Prostate gland (tissue), 2 donors: ENCODE measurements around the gene MEIS2. TPM values are rescaled to one million over a fixed set of nuclear protein-coding genes. Genes with fewer than 3 reads are reported as not detected.

Experiments
- DNase-seq: peaks from one replicate; pipeline ENCODE4 v3.0.0-alpha.2; 2019; ENCODE audit warnings: low spot score
- H3K27ac ChIP-seq, 2 donors: fragments of 200-600 bp; sonication (generic); 2 replicates each; pipeline ENCODE4 v1.5.1; 2017 to 2019
- H3K27me3 ChIP-seq: fragments of 200-600 bp; sonication (generic); replicated peaks from 2 replicates; pipeline ENCODE4 v1.5.1; 2019; ENCODE audit not compliant: insufficient read depth
- H3K36me3 ChIP-seq, 2 donors: fragments of 200-600 bp; sonication (generic); 1 replicate in 1 of 2; 2 replicates in 1 of 2; pipeline versions ENCODE4 v1.5.1 to v1.8.1; 2017 to 2019
- H3K4me1 ChIP-seq: fragments of 200-600 bp; sonication (generic); replicated peaks from 2 replicates; pipeline ENCODE4 v1.5.1; 2019
- H3K4me3 ChIP-seq, 2 donors: fragments of 200-600 bp; sonication (generic); 2 replicates each; pipeline ENCODE4 v1.5.1; 2017 to 2019
- H3K9me3 ChIP-seq: fragments of 200-600 bp; sonication (generic); 2 replicates; pipeline ENCODE4 v1.5.1; 2017
- POLR2A ChIP-seq: fragments of 450-650 bp; IDR thresholded peaks from one replicate; pipeline ENCODE4 v1.6.1; 2016; ENCODE audit warnings: antibody characterized with exemption, mild to moderate bottlenecking
- POLR2AphosphoS5 ChIP-seq: sonication (generic); formaldehyde crosslinking; IDR thresholded peaks from one replicate; pipeline ENCODE4 v1.6.1; 2017; ENCODE audit warnings: antibody characterized with exemption
- WGBS: methylation state at CpG from one replicate; pipeline ENCODE4 v1.1.5; 2018; 5-methylcytosine and 5-hydroxymethylcytosine counted together
- intact Hi-C: fragments of 100-400 bp; cut with DNase I; formaldehyde crosslinking; loops from one replicate; pipeline ENCODE4 v1.14.2; 2022
- total RNA-seq, 2 donors: library from RNA; depleted of rRNA; stranded (reverse); fragments of >200 nt; gene quantifications; one replicate each; pipeline ENCODE4 v1.1.0, GENCODE V29; 2016
- TF ChIP-seq, protein P1 (sequence below), 4 experiments: fragments of 200-600 bp in 2 of 4; fragments of 450-650 bp in 2 of 4; sonication (generic) in 2 of 4; IDR thresholded peaks; 1 replicate in 3 of 4; 2 replicates in 1 of 4; pipeline ENCODE4 v1.5.1; 2016 to 2019; ENCODE audit warnings: antibody characterized with exemption in 4 of 4, mild to moderate bottlenecking in 2 of 4, moderate library complexity in 2 of 4

MEIS2 gene
- total RNA-seq, 2 donors from 2014 or later = 53.4 to 73.2 TPM

DNA sequence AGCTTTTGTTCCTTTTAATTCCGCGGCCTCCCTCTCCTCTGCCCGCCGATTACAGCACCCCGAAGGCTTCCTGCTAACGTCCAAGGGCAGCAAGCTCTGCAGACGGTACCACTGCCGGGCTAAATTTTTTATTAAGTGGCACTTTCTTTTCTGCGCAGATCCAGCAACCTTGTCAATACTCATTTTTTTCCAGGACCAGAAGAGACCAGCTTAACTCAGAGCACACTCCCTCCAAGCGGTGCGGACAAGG is 542 bp upstream of the MEIS2 start:
- Histone ChIP-seq H3K27me3 (no peaks in the 10 kb centered on the region), H3K4me3 (peak overlapping the region; percentile 57 to 65), H3K36me3 (no peaks in the 10 kb centered on the region), H3K27ac (peak overlapping the region; percentile 87 to 92), H3K9me3 (no peaks in the 10 kb centered on the region), H3K4me1 (no peaks in the 10 kb centered on the region)
- no peak for DNase-seq
- 0% methylated on average over 11 of the region's 11 CpGs for WGBS
- intact Hi-C loops = loop anchor here (2.0 to 10.0 kb wide), 6 partner anchors 214 to 1796 kb away; no protein-coding TSS in a partner anchor
- TF ChIP-seq, protein P1, sequence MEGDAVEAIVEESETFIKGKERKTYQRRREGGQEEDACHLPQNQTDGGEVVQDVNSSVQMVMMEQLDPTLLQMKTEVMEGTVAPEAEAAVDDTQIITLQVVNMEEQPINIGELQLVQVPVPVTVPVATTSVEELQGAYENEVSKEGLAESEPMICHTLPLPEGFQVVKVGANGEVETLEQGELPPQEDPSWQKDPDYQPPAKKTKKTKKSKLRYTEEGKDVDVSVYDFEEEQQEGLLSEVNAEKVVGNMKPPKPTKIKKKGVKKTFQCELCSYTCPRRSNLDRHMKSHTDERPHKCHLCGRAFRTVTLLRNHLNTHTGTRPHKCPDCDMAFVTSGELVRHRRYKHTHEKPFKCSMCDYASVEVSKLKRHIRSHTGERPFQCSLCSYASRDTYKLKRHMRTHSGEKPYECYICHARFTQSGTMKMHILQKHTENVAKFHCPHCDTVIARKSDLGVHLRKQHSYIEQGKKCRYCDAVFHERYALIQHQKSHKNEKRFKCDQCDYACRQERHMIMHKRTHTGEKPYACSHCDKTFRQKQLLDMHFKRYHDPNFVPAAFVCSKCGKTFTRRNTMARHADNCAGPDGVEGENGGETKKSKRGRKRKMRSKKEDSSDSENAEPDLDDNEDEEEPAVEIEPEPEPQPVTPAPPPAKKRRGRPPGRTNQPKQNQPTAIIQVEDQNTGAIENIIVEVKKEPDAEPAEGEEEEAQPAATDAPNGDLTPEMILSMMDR (IDR thresholded peaks at IDR 0.05) = no peak
- TF ChIP-seq POLR2AphosphoS5 (no peak), POLR2A (no peak)

DNA sequence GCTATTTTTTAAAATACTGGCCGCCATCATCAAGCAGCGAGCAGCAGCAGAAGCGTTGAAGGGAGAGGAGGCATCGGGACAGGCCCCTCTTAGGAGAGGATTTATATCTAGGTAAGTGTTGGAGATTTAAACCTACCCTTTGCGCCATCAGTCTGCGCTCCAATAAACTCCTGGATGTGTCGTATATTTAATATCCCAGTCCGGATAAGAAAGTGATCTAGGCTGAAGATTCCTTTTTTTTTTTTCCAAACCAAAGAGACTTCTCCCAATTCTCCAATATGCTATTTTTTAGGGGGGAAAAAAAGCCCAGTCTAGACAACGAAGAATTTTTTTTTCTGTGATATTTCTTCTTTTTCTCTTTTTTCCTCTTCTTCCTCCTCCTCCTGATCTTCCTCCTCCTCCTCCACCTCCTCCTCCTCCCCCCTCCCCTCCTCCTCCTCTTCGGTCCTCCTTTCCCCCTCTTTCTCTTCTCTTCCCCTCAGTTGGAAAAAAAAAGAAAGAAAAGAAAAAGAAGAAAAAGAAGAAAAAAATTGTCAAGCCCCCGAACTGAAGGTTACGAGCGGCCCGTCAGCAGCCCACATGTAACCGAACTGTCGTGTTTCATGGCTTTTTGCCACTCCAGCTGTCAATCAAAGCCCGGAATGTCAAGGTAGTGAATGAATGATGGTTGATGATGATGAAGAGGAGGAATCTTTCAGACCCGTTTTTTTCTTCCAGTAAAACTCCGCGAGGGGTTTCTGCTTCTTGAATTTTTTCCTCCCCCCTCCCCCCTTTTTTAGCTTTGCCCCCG is 835 bp downstream of the MEIS2 start:
- peak overlapping the region; percentile 87 to 92 for H3K27ac ChIP-seq
- intact Hi-C loops = loop anchor here (2.0 to 10.0 kb wide), 6 partner anchors 213 to 1795 kb away; no protein-coding TSS in a partner anchor
- TF ChIP-seq, protein P1 (IDR thresholded peaks at IDR 0.05) = no peak
- TF ChIP-seq POLR2A = peak; percentile 3
- no peak for TF ChIP-seq POLR2AphosphoS5
- WGBS = 1% methylated on average over 21 of the region's 21 CpGs
- no peaks in the 10 kb centered on the region for H3K36me3 ChIP-seq
- no peaks in the 10 kb centered on the region for H3K4me1 ChIP-seq
- H3K9me3 ChIP-seq = no peaks in the 10 kb centered on the region
- DNase-seq = no peak
- H3K27me3 ChIP-seq = no peaks in the 10 kb centered on the region
- H3K4me3 ChIP-seq = peak overlapping the region; percentile 57 to 65

DNA sequence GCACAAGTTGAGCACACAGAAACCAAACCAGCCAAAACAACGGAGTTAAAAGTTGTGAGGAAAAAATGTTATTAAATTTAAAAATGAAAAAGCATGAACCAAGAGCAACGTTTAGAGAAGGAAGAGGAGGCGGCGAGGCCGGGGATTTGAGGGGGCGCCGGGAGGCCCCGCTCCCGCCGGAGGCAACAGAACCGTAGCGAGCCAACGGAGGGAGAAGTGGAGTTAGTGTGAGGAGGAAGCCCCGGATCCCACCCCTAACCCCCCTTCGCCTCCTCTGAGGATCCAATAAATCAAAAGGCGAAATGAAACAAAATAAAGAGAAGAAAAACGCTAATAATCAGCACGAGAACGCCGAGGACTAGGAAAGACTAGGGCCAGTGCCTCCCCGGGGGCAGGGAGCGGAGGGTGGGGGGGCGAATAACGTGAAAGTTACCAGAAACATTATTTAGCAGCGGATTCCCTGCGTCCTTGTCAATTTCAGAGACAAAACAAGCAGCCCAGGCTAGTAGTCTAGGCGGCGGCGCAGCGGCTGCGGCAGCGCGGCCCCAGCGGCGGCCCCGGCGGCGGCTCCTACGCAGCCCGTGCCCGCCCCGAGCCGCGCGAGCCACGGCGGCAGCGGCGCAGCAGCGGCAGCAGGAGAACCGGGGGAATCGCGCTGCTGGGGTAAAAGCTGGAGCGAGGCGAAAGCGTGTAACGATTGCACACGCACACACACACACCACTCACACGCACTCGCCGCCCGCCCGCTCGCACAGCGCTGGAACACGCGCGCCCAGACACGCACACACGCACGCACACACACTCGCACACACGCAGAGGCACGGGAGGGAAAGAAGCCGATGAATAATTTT is 1.7 kb downstream of the MEIS2 start:
- H3K9me3 ChIP-seq = no peaks in the 10 kb centered on the region
- intact Hi-C loops = no loop called here
- H3K27ac ChIP-seq = peak overlapping the region; percentile 87 to 92
- H3K36me3 ChIP-seq = no peaks in the 10 kb centered on the region
- DNase-seq = no peak
- under 1% methylated on average over 70 of the region's 75 CpGs for WGBS
- H3K4me3 ChIP-seq = peak overlapping the region; percentile 57 to 65
- H3K27me3 ChIP-seq = no peaks in the 10 kb centered on the region
- TF ChIP-seq POLR2A (no peak), POLR2AphosphoS5 (no peak)
- TF ChIP-seq, protein P1 (IDR thresholded peaks at IDR 0.05) = no peak
- no peaks in the 10 kb centered on the region for H3K4me1 ChIP-seq

DNA sequence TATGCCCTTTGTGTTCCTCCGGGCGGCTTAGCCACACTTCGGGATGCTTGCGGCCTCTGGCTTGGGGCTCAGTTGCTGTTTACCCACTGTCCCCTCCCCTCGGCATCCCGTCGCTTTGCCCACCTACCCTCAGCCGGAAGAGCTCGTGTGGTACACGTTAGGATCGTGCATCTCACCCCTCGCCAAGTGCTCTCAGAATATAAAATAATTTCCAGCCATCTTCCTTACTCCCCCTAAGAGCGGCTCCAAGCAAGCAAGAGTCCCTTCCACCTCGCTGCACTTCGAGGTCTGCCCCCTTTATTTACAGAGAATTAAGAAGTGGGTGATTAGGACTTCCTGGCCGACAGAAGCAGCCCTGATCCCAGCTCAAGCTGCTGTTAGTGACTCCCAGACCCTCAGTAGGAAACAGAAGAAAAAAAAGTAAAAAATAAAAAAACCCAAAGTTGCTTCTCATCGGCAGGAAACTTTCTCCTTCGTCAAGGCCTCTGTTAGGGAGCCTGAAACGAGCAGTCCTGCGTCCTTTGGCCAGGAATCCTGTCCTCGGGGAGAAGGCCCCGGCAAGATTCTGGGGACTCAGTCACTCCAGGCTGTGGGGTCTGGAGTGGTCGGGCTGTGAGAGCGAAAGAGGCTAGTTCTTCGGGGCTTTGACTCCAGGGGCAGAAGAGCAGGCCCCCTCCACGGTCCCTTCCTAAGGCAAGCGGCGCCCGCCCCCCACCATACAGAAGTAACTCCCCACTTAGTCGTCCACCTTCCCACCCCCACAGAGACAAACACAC is 3.0 kb downstream of the MEIS2 start:
- Histone ChIP-seq H3K27me3 (no peaks in the 10 kb centered on the region), H3K36me3 (no peaks in the 10 kb centered on the region), H3K4me1 (no peaks in the 10 kb centered on the region), H3K4me3 (peak overlapping the region; percentile 57 to 65), H3K9me3 (no peaks in the 10 kb centered on the region), H3K27ac (peak overlapping the region; percentile 87 to 92)
- intact Hi-C loops = no loop called here
- 2% methylated on average over 30 of the region's 30 CpGs for WGBS
- TF ChIP-seq POLR2A (no peak), POLR2AphosphoS5 (no peak)
- TF ChIP-seq, protein P1 (IDR thresholded peaks at IDR 0.05) = no peak
- DNase-seq = no peak
